Natural killer cell (primary cell): ENCODE measurements around the gene ACSL5. TPM values are rescaled to one million over a fixed set of nuclear protein-coding genes. Genes with fewer than 3 reads are reported as not detected.

Experiments used
- ATAC-seq, 3 donors: fragments of 150-1000 bp in 2 of 3; fragments of 200-7000 bp in 1 of 3; cut with Tn5 transposase; 1 replicate in 1 of 3; 2 replicates in 2 of 3; pipeline ENCODE4 v1.10.0; 2021; ENCODE audit warnings: mild to moderate bottlenecking in 2 of 3, moderate library complexity in 2 of 3
- DNase-seq, 2 donors: peaks; one replicate each; pipeline versions ENCODE4 v3.0.0 to v3.0.0-alpha.2; 2013 to 2021; ENCODE audit warnings: mixed read lengths in 1 of 2
- H3K27ac ChIP-seq: one replicate; pipeline ENCODE4 v1.5.1; 2013; ENCODE audit warnings: mild to moderate bottlenecking, low read length
- H3K27me3 ChIP-seq: one replicate; pipeline ENCODE4 v1.6.1; 2013; ENCODE audit warnings: low read length; ENCODE audit not compliant: control insufficient read depth, insufficient read depth
- H3K36me3 ChIP-seq: one replicate; pipeline ENCODE4 v1.6.1; 2013; ENCODE audit warnings: low read length; ENCODE audit not compliant: control insufficient read depth, insufficient read depth
- H3K4me1 ChIP-seq: one replicate; pipeline ENCODE4 v1.6.1; 2013; ENCODE audit warnings: low read length; ENCODE audit not compliant: control insufficient read depth, insufficient read depth
- H3K4me3 ChIP-seq: one replicate; pipeline ENCODE4 v1.5.1; 2013; ENCODE audit warnings: low read length
- H3K9me3 ChIP-seq: one replicate; pipeline ENCODE4 v1.6.1; 2013; ENCODE audit warnings: low read length; ENCODE audit not compliant: control insufficient read depth, insufficient read depth
- H3K27ac Mint-ChIP-seq, 2 donors: one replicate each; pipeline ENCODE4 v1.8.0; 2022; ENCODE audit warnings: mild to moderate bottlenecking in 2 of 2, mixed read lengths in 2 of 2, moderate library complexity in 1 of 2
- H3K27me3 Mint-ChIP-seq, 2 donors: one replicate each; pipeline ENCODE4 v1.8.0; 2022; ENCODE audit warnings: low read depth in 2 of 2, mixed read lengths in 2 of 2
- H3K36me3 Mint-ChIP-seq: one replicate; pipeline ENCODE4 v1.8.0; 2022; ENCODE audit warnings: mixed read lengths
- H3K4me1 Mint-ChIP-seq, 2 donors: one replicate each; pipeline ENCODE4 v1.8.0; 2022; ENCODE audit warnings: mixed read lengths in 2 of 2
- H3K4me3 Mint-ChIP-seq: one replicate; pipeline ENCODE4 v1.8.0; 2022; ENCODE audit warnings: mild to moderate bottlenecking, moderate library complexity, mixed read lengths
- H3K9me3 Mint-ChIP-seq, 2 donors: one replicate each; pipeline ENCODE4 v1.8.0; 2022; ENCODE audit warnings: mixed read lengths in 2 of 2
- WGBS: methylation state at CpG from one replicate; pipeline ENCODE4 v1.1.7; 2013; ENCODE audit warnings: missing lambda C conversion rate; ENCODE audit not compliant: insufficient coverage; 5-methylcytosine and 5-hydroxymethylcytosine counted together
- intact Hi-C: fragments of 100-400 bp; cut with micrococcal nuclease; formaldehyde crosslinking; loops from one replicate; pipeline ENCODE4 v1.14.2; 2022
- total RNA-seq, 4 donors: library from RNA; stranded (reverse); fragments of 120-200 nt in 1 of 4; gene quantifications; one replicate each; pipeline versions ENCODE4 v1.2.3 to v1.2.4, GENCODE V29; 2013 to 2022
- TF ChIP-seq, protein P1 (sequence below): fragments of 200-600 bp; IDR thresholded peaks from one replicate; pipeline ENCODE4 v1.8.0; 2022; ENCODE audit warnings: antibody characterized with exemption

The ACSL5 gene
- total RNA-seq, 3 donors from 2014 or later (not counting 1 experiment from before 2014, with no cell fraction given) = 41.7 to 71.2 (median 53.7) TPM

DNA sequence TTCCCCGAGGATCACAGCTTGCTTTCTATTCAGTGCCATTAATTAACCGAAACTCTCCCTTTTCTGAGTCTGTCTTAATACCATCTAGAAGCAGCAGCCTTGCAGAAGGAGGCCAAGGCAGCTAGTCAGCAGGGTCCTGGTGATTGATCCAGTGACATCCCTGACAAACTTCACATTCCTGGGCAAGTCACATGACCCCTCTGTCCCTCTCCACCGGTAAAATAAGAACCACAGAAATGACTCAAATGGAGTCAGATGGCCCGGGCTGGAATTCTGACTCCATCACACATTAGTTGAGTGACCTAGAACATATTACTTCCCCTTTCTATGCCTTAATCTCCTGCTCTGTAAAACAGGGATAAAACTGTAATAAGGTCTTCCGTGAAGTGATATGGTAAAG is 17.2 kb upstream of the ACSL5 start:
- Histone ChIP-seq H3K36me3 (no peaks in the 10 kb centered on the region), H3K27me3 (no peaks in the 10 kb centered on the region), H3K4me3 (no peak overlapping the region), H3K4me1 (no peaks in the 10 kb centered on the region), H3K27ac (no peak overlapping the region), H3K9me3 (no peaks in the 10 kb centered on the region)
- Mint-ChIP-seq H3K36me3 (no peaks in the 10 kb centered on the region), H3K27me3 (peaks cover 0 to 2% of the 10 kb centered on the region in 2 donors), H3K27ac (no peak overlapping the region), H3K4me1 (no peaks in the 10 kb centered on the region), H3K4me3 (no peak overlapping the region), H3K9me3 (no peaks in the 10 kb centered on the region)
- intact Hi-C loops = no loop called here
- DNase-seq (no peak), ATAC-seq (no peak)
- TF ChIP-seq, protein P1, sequence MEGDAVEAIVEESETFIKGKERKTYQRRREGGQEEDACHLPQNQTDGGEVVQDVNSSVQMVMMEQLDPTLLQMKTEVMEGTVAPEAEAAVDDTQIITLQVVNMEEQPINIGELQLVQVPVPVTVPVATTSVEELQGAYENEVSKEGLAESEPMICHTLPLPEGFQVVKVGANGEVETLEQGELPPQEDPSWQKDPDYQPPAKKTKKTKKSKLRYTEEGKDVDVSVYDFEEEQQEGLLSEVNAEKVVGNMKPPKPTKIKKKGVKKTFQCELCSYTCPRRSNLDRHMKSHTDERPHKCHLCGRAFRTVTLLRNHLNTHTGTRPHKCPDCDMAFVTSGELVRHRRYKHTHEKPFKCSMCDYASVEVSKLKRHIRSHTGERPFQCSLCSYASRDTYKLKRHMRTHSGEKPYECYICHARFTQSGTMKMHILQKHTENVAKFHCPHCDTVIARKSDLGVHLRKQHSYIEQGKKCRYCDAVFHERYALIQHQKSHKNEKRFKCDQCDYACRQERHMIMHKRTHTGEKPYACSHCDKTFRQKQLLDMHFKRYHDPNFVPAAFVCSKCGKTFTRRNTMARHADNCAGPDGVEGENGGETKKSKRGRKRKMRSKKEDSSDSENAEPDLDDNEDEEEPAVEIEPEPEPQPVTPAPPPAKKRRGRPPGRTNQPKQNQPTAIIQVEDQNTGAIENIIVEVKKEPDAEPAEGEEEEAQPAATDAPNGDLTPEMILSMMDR = no peak
- 81% methylated on average over 5 of the region's 5 CpGs for WGBS

DNA sequence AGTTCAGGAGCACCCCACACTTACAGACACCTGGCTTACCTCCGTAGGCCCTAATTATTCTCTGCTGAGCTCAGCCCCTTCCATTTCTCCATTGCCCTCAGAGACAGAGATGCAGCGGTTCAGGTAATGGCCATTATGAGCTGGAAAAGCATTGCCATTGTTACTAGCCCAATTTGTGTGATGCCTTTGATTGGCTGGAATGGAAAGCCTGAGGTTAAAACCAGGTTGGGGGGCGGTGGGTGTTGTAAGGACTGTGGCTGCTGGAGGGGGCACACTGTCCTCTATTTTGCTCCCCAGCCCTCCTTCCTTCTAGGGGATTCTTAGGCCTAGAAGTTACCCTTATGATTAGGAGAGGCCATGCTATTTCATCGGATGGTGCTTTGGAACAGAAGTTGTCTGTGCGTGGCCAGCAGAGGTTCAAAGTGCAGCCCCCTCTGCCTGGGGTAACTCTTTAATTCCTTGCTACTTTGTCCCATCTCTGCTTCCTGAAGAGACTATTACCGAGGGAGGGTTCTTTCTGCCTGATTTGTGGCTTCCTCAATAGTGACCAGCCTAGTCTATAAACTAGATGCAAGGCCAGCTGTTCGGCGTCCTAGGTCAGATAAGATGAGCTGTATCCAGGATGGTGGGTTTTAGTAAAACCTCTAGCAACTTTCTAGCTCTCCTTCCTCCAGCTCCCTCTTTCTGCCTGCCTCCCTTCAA is 14.2 kb upstream of the ACSL5 start:
- 81% methylated on average over 8 of the region's 8 CpGs for whole genome bisulfite sequencing
- Histone ChIP-seq H3K27me3 (no peaks in the 10 kb centered on the region), H3K4me1 (no peaks in the 10 kb centered on the region), H3K9me3 (no peaks in the 10 kb centered on the region), H3K4me3 (no peak overlapping the region), H3K27ac (no peak overlapping the region), H3K36me3 (no peaks in the 10 kb centered on the region)
- no peak for ATAC-seq
- no peak overlapping the region for H3K4me3 Mint-ChIP-seq
- no peak overlapping the region for H3K27ac Mint-ChIP-seq
- no peaks in the 10 kb centered on the region for H3K4me1 Mint-ChIP-seq
- TF ChIP-seq, protein P1 = no peak
- H3K27me3 Mint-ChIP-seq = peaks cover 0 to 4% of the 10 kb centered on the region in 2 donors
- no peaks in the 10 kb centered on the region for H3K36me3 Mint-ChIP-seq
- intact Hi-C loops = no loop called here
- no peaks in the 10 kb centered on the region for H3K9me3 Mint-ChIP-seq
- no peak for DNase-seq

DNA sequence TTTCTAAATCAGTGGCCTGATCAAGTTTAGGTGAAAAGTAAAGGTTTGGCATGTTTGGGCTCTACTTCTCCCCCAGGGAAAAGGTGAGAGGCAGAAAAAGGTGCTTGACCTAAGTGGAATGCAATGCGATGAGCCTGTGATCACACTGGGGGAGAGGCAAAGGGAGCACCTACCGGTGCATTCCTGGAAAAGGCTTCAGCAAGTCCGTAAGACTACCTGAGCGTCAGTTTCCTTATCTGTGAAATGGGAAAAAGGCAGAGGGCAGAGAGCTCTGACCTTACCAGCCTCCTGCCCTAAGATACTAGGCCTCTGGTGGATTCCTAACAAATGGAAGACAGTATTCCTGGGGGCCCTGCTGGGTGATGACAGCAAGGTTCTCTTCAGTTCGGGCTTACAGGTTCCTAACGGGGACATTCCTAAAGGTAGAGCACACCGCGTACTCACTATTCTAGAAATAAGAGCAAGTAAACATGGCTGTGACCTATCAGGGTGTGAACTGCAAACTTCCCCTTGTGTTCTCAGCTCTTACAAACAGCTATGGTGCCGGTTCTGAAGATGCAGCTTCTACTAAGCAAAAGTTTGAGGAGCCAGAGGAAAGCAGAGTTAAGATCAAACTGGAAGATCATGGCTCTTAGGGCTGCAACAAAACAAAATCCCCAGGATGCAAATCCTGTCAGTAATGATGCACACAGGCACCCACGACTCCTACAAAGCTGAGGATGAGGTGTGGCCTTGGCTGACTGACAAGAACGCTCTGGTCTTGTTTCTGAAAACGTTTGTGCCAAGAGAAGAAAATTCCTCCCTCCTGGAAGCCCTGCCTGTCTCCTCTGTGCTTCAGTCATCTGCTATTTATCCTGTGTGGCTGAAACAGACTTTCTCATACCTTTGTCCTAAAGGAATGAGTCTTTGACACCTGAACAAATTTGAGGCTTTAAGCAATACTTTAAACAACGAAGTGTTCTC is 13.3 kb upstream of the ACSL5 start:
- Histone ChIP-seq H3K27me3 (no peaks in the 10 kb centered on the region), H3K9me3 (no peaks in the 10 kb centered on the region), H3K4me3 (no peak overlapping the region), H3K36me3 (no peaks in the 10 kb centered on the region), H3K27ac (no peak overlapping the region), H3K4me1 (no peaks in the 10 kb centered on the region)
- Mint-ChIP-seq H3K27me3 (peaks cover 0 to 11% of the 10 kb centered on the region in 2 donors), H3K4me3 (no peak overlapping the region), H3K36me3 (no peaks in the 10 kb centered on the region), H3K27ac (no peak overlapping the region), H3K4me1 (no peaks in the 10 kb centered on the region), H3K9me3 (no peaks in the 10 kb centered on the region)
- DNase-seq (no peak), ATAC-seq (no peak)
- TF ChIP-seq, protein P1 = no peak
- intact Hi-C loops = no loop called here
- WGBS = 87% methylated on average over 13 of the region's 13 CpGs
